ENCODE results near the gene NADSYN1.
"Not testable (repeated sequence)": the region's sequence is repeated elsewhere in the genome, so short reads cannot be mapped to it uniquely, and the experiment has no call there.

The NADSYN1 gene

GRCh38 chr11:71453037-71453917 lies at the start of gene NADSYN1:
Gene NADSYN1, plus strand, starts transcription at chr11:71453203. Its CDS starts 94 bp downstream, at chr11:71453297.
- peak; percentile 98 for DNase-seq

- DNase-seq: no peak
Observed at GRCh38 chr11:71404209-71404608, 48.8 kb upstream of the NADSYN1 start.

- no peak for DNase-seq
Observed at GRCh38 chr11:71406681-71407080, 46.3 kb upstream of the NADSYN1 start.

GRCh38 chr11:71407356-71407755 lies 45.6 kb upstream of the NADSYN1 start:
- DNase-seq: no peak

GRCh38 chr11:71408826-71409225 lies 44.2 kb upstream of the NADSYN1 start:
- no peak for DNase-seq

GRCh38 chr11:71410363-71410966 lies 42.5 kb upstream of the NADSYN1 start:
- DNase-seq: no peak

GRCh38 chr11:71414645-71415044 lies 38.4 kb upstream of the NADSYN1 start:
- DNase-seq: no peak

GRCh38 chr11:71418643-71419042 lies 34.4 kb upstream of the NADSYN1 start:
- peak; percentile 62 for DNase-seq

GRCh38 chr11:71420455-71421241 lies 32.4 kb upstream of the NADSYN1 start:
- peak; percentile 70 for DNase-seq

GRCh38 chr11:71421392-71421950 lies 31.5 kb upstream of the NADSYN1 start:
- DNase-seq: no peak

GRCh38 chr11:71422318-71422717 lies 30.7 kb upstream of the NADSYN1 start:
- not testable (repeated sequence) for DNase-seq

GRCh38 chr11:71423181-71423790 lies 29.7 kb upstream of the NADSYN1 start:
- DNase-seq: no peak

- no peak for DNase-seq
Observed at GRCh38 chr11:71425409-71425808, 27.6 kb upstream of the NADSYN1 start.

- DNase-seq: no peak
Observed at GRCh38 chr11:71425860-71426259, 27.1 kb upstream of the NADSYN1 start.

GRCh38 chr11:71426413-71426812 lies 26.6 kb upstream of the NADSYN1 start:
- DNase-seq: no peak

GRCh38 chr11:71428861-71429435 lies 24.1 kb upstream of the NADSYN1 start:
- no peak for DNase-seq

GRCh38 chr11:71429701-71430100 lies 23.3 kb upstream of the NADSYN1 start:
- no peak for DNase-seq

GRCh38 chr11:71430166-71430565 lies 22.8 kb upstream of the NADSYN1 start:
- no peak for DNase-seq

- no peak for DNase-seq
Observed at GRCh38 chr11:71431271-71431670, 21.7 kb upstream of the NADSYN1 start.

GRCh38 chr11:71432761-71433647 lies 20.0 kb upstream of the NADSYN1 start:
- DNase-seq: no peak

Measured in eye (tissue), 1 donor.